HepG2 (cell line): Measurements from ENCODE around the gene AGAP1. TPM values are rescaled to one million over a fixed set of nuclear protein-coding genes. Genes with fewer than 3 reads are reported as not detected.

Experiments
- AHDC1 ChIP-seq: sonication (generic); formaldehyde crosslinking; IDR thresholded peaks from 2 replicates; pipeline ENCODE4 v1.5.1; 2020; ENCODE audit warnings: mild to moderate bottlenecking, missing genetic modification reagents, borderline replicate concordance
- BCL3 ChIP-seq: sonication (generic); formaldehyde crosslinking; IDR thresholded peaks from 2 replicates; pipeline ENCODE4 v1.5.1; 2020; ENCODE audit warnings: mild to moderate bottlenecking, missing genetic modification reagents, moderate library complexity
- DPF2 ChIP-seq: sonication (generic); formaldehyde crosslinking; IDR thresholded peaks from 2 replicates; pipeline ENCODE4 v1.4.0; 2020; ENCODE audit warnings: mild to moderate bottlenecking, low read depth, missing genetic modification reagents, borderline replicate concordance
- IKZF5 ChIP-seq: IDR thresholded peaks from 2 replicates; pipeline ENCODE4 v1.6.1; 2018; ENCODE audit warnings: missing genetic modification reagents, mild to moderate bottlenecking, missing compliant biosample characterization
- ZBTB25 ChIP-seq: IDR thresholded peaks from 2 replicates; pipeline ENCODE4 v1.6.1; 2018; ENCODE audit warnings: missing genetic modification reagents
- ZBTB40 ChIP-seq, 2 experiments: fragments of 450-650 bp in 1 of 2; sonication (generic) in 1 of 2; formaldehyde crosslinking in 1 of 2; IDR thresholded peaks; 2 replicates each; pipeline versions ENCODE4 v1.6.1 to v1.8.0; 2016 to 2022; ENCODE audit warnings: antibody characterized with exemption in 1 of 2, mild to moderate bottlenecking in 1 of 2, missing genetic modification reagents in 1 of 2
- ZNF557 ChIP-seq: sonication (generic); formaldehyde crosslinking; IDR thresholded peaks from 2 replicates; pipeline ENCODE4 v1.4.0; 2020; ENCODE audit warnings: missing genetic modification reagents
- ZNF766 ChIP-seq: sonication (generic); formaldehyde crosslinking; IDR thresholded peaks from 2 replicates; pipeline ENCODE4 v1.5.0; 2020; ENCODE audit warnings: missing genetic modification reagents, borderline replicate concordance
- polyA plus RNA-seq, 8 experiments: library from polyadenylated mRNA; depleted of rRNA in 3 of 8; stranded (reverse) in 7 of 8; unstranded in 1 of 8; fragments of >200 nt; fragmentation: Illumina TruSeq in 4 of 8; extraction: Trizol in 4 of 8; gene quantifications; 2 replicates each; pipeline versions ENCODE4 v1.2.1 to v1.2.3, GENCODE V29; 2011 to 2016; ENCODE audit warnings: low read depth in 4 of 8, missing spikeins in 1 of 8, mixed read lengths in 1 of 8; ENCODE audit not compliant: insufficient read depth in 1 of 8
- total RNA-seq, 5 experiments: library from RNA; depleted of rRNA; stranded (reverse); fragments of >200 nt; fragmentation: Illumina TruSeq; extraction: Trizol; gene quantifications; 2 replicates each; pipeline ENCODE4 v1.2.3, GENCODE V29; 2016; ENCODE audit warnings: low read depth in 1 of 5

Gene AGAP1
- total and polyA plus RNA-seq, 2 of the 13 experiments (the other 11 are each of a cell fraction or from before 2014, with no cell fraction given) = 21.2 to 32.7 TPM

- TF ChIP-seq IKZF5 (0 out of 2 replicates have a peak, but pooled peaks have one; percentile 18), ZBTB40 (IDR thresholded peaks at IDR 0.05) (no peak), ZBTB40 (CRISPR knock-in tag; IDR thresholded peaks at IDR 0.05) (peak; percentile 51; the same call in 1 of the 2 replicates), DPF2 (CRISPR knock-in tag) (no peak), ZNF557 (no peak), BCL3 (CRISPR knock-in tag) (peak; percentile 78), ZNF766 (CRISPR knock-in tag) (no peak), AHDC1 (no peak; the same call in 1 of the 2 replicates), ZBTB25 (CRISPR knock-in tag) (no peak)
Measured at GRCh38 chr2:235494716-235495372, 1.0 kb downstream of the AGAP1 start (continued).
